HG02852 (cell line): ENCODE measurements around the gene CALHM5.
"Not testable (repeated sequence)": the region's sequence is repeated elsewhere in the genome, so short reads cannot be mapped to it uniquely, and the experiment has no call there.

Experiments
- ATAC-seq: cut with Tn5 transposase; IDR thresholded peaks from one replicate; pipeline ENCODE4 v1.9.1; 2021; ENCODE audit warnings: mild to moderate bottlenecking, moderate library complexity; ENCODE audit not compliant: unreplicated experiment

The CALHM5 gene, protein sequence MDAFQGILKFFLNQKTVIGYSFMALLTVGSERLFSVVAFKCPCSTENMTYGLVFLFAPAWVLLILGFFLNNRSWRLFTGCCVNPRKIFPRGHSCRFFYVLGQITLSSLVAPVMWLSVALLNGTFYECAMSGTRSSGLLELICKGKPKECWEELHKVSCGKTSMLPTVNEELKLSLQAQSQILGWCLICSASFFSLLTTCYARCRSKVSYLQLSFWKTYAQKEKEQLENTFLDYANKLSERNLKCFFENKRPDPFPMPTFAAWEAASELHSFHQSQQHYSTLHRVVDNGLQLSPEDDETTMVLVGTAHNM

DNA sequence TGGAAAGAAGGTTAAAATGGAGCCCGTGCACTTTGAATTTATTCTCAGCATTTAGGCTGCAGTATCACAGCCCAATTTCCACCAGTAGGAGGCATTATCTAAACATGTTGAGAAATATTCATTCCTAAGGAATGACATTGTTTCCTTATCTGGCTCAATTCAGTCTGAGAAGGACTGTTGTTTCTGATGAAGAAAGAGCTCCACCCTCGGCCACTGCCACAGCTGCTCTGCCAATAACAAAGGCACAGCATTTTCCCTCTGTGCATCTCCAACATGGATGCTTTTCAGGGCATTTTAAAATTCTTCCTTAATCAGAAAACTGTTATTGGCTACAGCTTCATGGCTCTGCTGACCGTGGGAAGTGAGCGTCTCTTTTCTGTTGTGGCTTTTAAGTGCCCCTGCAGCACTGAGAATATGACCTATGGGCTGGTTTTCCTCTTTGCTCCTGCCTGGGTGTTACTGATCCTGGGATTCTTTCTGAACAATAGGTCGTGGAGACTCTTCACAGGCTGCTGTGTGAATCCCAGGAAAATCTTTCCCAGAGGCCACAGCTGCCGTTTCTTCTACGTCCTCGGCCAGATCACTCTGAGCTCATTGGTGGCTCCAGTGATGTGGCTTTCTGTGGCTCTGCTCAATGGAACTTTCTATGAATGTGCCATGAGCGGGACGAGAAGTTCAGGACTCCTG lies at the start of gene CALHM5:
Gene CALHM5 (plus strand): TSS at position 216 of the 687 bp plus-strand sequence. CDS start 58 bp downstream, at position 274.
- ATAC-seq = peak; percentile 6

DNA sequence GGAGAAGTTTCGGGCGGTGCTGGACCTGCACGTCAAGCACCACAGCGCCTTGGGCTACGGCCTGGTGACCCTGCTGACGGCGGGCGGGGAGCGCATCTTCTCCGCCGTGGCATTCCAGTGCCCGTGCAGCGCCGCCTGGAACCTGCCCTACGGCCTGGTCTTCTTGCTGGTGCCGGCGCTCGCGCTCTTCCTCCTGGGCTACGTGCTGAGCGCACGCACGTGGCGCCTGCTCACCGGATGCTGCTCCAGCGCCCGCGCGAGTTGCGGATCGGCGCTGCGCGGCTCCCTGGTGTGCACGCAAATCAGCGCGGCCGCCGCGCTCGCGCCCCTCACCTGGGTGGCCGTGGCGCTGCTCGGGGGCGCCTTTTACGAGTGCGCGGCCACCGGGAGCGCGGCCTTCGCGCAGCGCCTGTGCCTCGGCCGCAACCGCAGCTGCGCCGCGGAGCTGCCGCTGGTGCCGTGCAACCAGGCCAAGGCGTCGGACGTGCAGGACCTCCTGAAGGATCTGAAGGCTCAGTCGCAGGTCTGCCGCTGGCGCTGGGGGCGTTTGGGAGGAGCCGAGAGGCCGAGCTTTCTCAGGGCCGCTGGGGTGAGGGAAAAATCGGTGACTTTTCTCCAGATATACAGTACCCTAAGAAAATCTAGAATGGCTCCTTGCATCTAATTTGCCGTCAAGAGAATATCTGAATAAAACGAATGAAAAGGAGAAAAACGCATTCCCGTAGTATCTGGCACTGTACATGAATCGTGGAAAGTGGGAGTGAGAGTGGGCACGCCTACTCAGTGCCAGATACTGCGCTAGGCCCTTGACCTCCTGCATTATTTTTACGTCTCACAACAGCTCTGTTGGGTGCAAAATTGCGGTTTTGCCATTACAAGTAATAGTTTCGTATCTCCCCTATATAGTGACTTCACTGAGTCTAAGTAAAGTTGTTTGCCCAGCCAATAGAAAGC lies 49.2 kb upstream of the CALHM5 start:
- peak; percentile 80 for ATAC-seq

DNA sequence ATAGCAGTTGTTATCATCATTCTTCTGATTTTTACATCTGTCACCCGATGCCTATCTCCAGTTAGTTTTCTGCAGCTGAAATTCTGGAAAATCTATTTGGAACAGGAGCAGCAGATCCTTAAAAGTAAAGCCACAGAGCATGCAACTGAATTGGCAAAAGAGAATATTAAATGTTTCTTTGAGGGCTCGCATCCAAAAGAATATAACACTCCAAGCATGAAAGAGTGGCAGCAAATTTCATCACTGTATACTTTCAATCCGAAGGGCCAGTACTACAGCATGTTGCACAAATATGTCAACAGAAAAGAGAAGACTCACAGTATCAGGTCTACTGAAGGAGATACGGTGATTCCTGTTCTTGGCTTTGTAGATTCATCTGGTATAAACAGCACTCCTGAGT lies 48.1 kb upstream of the CALHM5 start:
- ATAC-seq = no peak

DNA sequence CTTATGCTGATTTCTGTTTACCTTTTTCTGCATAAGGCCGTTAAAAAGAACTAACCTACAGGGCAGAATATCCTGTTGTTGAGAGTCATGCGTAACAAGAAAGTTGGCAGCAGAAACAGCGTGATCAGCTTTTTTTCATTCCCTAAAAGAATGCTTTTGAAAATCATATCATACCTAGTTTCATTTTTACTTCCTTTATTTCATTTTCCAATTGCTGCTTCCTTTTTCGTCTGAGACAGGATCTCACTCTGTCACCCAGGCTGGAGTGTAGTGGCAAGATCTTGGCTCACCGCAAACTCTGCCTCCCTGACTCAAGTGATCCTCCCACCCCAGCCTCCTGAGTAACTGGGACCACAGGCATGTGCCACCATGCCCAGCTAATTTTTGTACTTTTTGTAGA lies 46.2 kb upstream of the CALHM5 start:
- ATAC-seq = no peak

DNA sequence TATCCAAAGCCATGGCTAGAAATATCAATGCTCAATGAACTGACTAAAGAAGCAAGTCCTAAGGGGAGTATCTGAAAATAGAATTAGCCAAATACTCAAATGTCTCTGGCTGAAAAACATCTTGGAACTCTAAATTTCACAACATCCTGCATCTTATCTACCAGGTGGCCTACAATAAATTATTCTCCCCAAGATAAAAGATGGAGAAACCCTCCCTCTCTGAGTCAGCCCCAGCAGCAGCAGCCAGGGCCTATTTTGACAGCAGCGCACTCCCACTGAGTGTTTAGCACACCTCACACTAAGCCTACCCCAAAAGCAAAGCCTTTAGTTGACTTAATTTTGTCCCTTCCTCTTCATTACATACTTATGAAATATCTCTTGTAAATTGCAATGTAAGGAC lies 44.3 kb upstream of the CALHM5 start:
- ATAC-seq = no peak

DNA sequence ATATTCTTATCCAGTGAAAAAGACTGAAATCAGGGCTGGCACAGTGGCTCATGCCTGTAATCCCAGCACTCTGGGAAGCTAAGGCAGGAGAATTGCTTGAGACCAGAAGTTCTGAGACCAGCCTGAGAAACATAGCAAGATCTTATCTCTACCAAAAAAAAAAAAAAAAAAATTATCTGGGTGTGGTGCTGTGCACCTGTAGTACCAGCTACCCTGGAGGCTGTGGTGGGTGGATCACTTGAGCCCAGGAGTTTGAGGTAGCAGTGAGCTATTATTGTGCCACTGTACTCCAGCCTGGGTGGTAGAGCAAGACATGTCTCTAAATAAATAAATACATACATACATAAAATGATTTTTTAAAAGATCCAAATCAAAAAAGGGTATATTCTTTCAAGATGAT lies 43.9 kb upstream of the CALHM5 start:
- no peak for ATAC-seq

DNA sequence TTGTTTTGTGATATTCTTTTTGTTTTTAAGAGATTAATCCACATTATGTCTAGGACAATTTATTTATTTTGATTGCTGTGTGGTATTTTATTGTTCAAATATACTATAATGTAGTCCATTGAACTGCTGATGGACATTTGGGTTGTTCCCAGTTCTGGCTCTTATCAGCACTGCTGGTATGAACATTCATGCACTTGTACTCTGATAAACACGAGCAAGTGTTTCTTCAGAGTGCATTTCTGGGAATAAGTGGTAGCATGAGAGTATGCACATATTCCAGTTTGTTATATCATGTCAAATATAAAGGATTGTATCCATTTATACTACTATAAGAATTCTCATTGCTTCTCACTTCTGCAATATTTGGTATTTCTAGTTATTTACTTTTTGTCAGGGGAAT lies 43.1 kb upstream of the CALHM5 start:
- ATAC-seq = no peak

DNA sequence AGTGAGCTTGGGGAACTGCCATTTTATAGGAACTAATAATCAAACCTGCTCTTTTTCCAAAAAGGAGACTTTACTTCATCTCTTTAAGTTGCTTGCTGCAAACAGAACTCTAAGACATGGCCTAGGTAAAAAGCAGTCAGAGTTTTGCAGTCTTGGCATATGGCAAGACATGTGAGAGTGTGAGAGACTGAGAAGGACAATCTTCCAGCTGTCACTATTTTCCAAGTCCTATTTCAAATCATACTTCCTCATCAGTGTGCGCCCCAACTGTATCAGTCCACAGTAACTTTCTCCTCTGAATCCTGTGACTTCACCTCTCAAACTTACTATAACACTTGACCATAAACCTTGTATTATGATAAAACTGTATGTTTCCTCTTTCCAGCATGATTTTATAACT lies 39.9 kb upstream of the CALHM5 start:
- ATAC-seq = no peak

DNA sequence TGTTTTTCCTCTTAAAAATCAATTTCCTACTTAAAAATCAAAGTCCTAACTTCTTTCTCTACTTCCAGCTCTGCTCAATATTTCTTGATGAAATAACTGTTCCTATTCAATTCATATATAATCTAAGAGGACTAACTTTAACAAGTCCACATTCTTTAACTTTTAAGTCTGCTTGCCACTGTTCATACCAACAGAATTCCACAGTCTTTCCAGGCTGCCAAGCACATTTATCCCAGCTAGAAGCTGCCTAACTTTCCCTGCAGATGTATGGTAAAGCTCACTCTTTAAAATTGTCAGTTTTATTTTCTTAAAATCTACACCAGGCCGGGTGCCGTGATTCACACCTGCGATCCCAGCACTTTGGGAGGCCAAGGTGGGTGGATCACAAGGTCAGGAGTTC lies 38.7 kb upstream of the CALHM5 start:
- ATAC-seq = no peak

DNA sequence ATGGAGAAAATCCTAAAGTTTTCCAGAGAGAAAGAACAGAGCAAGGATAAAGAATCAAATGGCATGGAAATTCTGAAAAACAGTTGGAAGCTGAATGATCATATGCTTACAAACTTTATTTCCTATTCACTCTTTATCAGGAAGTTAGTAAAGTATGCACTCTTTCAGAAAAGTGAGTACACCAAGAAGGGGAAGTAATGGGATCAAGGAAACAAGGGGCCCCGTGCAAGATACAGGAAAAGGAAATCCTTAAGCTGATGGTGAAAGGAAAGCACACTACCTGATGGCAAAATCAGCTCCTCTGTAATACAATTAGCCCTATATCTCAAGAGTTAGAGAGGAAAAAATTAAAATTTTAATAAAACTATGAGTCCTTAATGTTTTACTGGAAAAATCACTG lies 36.3 kb upstream of the CALHM5 start:
- no peak for ATAC-seq

DNA sequence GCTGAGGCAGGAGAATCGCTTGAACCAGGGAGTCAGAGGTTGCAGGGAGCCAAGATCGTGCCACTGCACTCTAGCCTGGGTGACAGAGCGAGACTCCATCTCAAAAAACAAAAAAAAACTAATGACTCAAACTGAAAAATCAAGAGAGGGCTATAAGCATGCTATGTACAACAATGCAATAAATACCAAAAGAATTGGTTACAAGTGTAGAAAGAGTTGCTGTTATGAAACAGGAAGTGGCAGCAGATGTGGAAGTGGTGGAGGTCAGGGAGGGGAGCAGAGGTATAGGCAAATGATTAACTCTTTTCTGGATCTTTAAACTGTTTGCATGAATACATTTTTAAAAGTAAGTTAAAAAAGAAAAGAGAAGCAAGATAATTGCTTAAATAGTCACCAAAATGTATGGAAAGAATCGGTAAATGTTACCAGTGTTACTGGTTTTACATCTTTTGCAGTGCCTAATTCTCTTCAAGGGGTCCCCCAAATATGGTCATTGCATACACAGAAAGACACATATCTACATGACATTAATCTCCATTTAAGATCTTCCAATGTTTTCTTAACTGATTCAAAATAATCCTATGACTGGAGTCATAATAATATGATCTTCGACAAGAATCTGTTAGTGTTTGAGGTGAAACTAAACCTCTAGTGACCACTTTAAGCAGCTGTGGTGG lies 35.3 kb upstream of the CALHM5 start:
- ATAC-seq = peak; percentile 100

DNA sequence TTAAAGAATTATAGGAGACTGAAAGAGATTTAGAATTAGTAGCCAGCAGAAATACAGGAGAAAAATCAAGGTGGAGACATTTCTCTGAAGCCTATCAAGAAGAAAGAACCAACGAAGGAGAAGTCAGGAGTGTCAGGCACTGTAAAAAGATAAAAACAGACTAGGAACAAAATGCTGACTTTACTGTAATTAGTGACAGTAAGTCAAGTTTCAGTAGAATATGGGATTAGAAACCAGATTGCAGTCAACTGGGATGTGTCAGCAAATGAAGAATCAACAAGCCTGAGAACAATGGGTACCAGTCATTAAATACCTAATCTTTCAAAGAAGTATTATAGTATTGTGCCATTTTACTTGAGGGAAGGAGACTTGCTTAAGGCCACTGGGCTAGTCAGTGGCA lies 28.7 kb upstream of the CALHM5 start:
- no peak for ATAC-seq

DNA sequence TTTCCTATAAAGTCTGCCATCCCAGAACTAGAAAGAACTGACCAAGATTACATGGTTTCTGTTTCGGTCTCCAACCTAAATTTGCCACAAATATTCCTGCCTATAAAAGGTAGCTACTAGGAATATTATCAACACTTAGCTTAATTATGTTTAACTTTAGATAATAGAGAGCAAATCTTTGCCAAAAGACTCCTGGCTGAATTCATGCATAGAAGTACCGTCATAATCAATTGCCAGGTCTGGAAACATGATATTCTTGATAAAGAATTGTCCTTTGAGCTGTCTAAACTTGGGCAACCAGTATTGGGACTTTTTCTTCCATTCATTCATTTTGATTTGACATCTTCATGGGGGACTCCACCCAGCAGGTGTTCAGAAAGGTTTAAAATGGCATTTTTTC lies 27.8 kb upstream of the CALHM5 start:
- no peak for ATAC-seq

DNA sequence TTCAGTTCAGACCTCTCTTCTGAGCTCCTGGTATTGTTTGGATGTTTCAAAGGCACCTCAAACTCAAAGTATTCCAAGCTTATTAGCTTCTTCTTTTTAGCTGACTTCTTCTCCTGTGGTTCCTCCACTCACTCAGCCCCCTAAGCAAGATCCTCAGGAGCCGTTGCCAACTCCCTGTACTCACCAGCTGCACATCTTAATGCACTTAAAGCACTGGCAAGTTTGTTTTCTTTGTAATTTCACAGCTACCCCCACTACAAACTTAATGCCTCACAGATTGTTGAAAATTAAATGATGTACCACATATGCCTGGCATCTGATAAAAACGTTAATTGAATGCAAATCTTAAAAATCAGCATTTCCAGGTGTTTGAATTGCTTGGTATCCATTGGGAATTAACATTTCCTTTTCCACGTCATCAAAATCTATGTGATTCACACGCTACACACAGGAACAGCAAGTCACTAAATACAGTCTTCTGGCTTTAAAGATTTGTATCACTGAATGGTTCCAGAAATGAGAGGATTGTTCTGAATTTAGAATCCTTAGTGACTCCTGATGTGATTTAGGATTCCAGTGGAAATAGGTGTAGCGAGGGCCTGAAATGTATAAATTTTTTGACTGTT lies 25.8 kb upstream of the CALHM5 start:
- no peak for ATAC-seq

DNA sequence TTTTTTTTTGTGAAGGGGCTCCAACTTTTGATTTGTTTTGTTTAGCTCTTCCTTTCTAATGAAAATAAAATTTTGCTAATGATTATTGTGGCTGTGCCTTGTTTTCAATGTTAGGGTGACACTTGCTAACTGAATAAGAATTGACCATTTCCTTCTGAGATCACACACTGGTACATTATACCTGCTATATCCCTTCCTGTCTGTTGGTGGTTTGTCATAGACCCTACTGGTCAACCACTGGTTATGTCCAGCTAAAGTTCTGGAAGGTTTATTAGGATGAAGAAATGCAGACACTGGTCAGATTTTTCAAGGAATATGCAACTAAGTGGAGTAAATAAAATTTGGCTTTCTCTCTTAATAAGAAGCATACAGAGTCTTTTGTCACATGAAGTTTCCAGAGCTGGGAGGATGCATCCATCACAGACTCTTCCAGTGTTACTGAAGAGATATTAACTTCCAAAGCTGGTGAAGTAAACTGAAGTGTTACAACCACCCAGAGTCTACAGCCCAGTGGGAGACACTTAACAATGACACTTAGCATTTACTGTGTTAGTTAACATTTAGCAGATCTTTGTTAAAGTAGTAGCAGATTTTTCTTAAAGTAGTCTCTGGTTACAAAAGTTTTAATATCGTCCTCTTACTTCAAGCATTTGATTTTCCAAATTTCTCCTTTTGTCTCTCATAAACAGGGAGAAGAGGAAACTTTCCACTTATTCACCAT lies 19.7 kb upstream of the CALHM5 start:
- no peak for ATAC-seq

DNA sequence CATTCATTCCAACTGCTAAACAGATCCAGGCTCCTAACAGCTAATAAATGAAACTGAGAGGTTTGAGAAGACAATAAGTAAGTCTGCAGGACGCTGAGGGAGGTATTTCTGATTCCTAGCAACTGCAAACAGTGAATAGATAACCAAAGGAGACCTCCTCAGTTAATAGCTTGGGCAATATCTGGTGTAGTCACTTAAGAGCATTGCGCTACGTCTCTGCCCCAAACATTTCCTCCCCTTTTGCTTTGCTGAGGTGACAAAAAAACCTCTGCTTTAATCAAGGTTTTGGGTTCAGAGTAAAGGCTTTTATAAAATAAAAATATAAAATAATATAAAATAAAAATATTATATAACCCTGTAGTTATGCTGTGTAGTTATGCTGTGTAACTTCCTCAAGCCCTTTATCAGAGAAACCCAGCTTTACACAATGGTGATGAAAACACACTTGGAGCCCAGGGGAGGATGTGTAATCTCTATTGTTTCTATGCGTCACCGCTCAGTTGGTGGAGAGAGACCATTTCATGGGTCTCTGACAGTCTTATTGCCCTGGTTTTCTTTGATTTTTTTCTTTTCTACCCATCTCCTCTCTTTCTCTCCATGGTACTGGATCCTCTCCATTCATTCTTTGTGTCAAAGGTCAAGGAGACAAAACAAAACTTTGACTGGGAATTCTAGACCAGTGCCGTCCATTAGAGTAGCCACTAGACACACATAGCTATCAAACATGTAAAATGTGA lies 18.9 kb upstream of the CALHM5 start:
- no peak for ATAC-seq

DNA sequence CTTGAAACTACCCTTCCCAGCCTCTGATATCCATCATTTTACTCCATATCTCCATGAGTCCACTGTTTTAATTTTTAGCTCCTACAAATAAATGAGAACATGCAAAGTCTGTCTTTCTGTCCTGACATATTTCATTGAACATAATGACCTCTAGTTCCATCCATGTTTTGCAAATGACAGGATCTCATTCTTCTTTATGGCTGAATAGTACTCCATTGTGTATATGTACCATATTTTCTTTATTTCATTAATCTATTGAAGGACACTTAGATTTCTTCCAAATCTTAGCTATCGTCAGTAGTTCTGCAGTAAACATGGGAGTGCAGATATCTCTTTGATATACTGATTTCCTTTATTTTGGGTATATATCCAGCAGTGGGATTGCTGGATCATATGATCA lies 16.3 kb upstream of the CALHM5 start:
- ATAC-seq = not testable (repeated sequence)

DNA sequence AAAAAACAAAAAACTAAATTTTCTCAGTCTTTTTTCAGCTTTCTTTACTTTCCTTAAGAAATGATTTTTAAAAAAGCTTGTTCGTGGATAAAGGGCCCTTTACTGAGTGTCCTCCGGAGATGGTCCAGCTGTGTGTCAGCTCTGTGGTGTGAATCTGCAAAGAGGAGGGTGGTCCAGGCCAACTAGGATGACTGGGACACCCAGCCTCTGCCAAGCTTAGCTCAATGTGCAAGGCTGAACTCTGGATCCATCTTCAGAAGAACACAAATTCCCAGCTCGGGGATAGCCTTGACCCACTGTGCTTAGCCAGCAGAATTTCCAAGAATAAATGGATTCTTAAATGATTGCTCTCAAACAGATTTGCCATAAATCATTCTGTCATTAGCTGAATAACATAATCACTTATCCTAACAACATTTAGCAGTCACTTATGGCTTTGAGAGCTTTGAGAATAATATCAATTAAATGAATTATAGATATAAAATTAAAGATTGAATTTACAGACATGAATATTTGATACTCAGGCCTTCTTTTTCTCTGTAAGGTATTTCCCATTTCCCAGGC lies 14.2 kb upstream of the CALHM5 start:
- ATAC-seq = no peak

DNA sequence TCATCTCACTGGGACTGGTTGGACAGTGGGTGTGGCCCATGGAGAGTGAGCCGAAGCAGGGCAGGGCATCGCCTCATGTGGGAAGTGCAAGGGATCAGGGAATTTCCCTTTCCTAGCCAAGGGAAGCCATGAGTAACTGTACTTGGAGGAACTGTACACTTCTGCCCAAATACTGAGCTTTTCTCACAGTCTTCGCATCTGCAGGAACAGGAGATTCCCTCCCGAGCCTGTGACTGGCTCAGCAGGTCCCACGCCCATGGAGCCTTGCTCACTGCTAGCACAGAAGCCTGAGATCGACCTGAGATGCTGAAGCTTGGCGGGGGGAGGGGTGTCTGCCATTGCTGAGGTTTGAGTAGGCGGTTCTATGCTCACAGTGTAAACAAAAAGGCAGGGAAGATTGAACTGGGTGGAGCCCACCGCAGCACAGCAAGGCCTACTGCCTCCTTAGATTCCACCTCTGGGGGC lies 10.4 kb upstream of the CALHM5 start:
- ATAC-seq = no peak
